IMR-90 (cell line): ENCODE measurements around the gene TMEM131L. TPM values are rescaled to one million over a fixed set of nuclear protein-coding genes. Genes with fewer than 3 reads are reported as not detected.

Experiments
- ATAC-seq: fragments of 200-7000 bp; cut with Tn5 transposase; 2 replicates; pipeline ENCODE4 v1.9.1; 2020; ENCODE audit warnings: low read depth, mild to moderate bottlenecking, moderate library complexity
- BruUV-seq: library from RNA; stranded (reverse); fragments of 400-500 nt; replicated peaks from 2 replicates; lab custom pipeline; 2021; lab: Mats Ljungman, UMichigan
- CTCF ChIA-PET: fragments of 300-600 bp; formaldehyde crosslinking; extraction: SDS; loops from one replicate; lab custom pipeline; 2021; ENCODE audit warnings: antibody characterized with exemption; lab: Yijun Ruan, JAX
- POLR2A ChIA-PET: fragments of 300-600 bp; sonication (Branson Sonifier 250); formaldehyde crosslinking; loops from one replicate; lab custom pipeline; 2022; ENCODE audit warnings: antibody characterized with exemption; ENCODE audit not compliant: unreplicated experiment; lab: Charles Lee
- DNase-seq: peaks from one replicate; pipeline ENCODE4 v3.0.0; 2013
- H2AFZ ChIP-seq: replicated peaks from 2 replicates; pipeline ENCODE3; 2013; ENCODE audit warnings: low read length, mild to moderate bottlenecking; ENCODE audit not compliant: poor library complexity
- H2AK5ac ChIP-seq: 2 replicates; pipeline ENCODE4 v1.6.1; 2013; ENCODE audit warnings: low read depth, low read length, inconsistent platforms
- H2AK9ac ChIP-seq: replicated peaks from 2 replicates; pipeline ENCODE3; 2013; ENCODE audit warnings: mild to moderate bottlenecking, low read depth, low read length, moderate library complexity; ENCODE audit not compliant: poor library complexity
- H2BK120ac ChIP-seq: 2 replicates; pipeline ENCODE4 v1.6.1; 2013; ENCODE audit warnings: low read depth, low read length, inconsistent platforms
- H2BK15ac ChIP-seq: 3 replicates; pipeline ENCODE4 v1.6.1; 2013; ENCODE audit warnings: low read depth, low read length, inconsistent platforms
- H2BK20ac ChIP-seq: 2 replicates; pipeline ENCODE4 v1.6.1; 2013; ENCODE audit warnings: low read depth, mild to moderate bottlenecking, inconsistent platforms, low read length, moderate library complexity
- H2BK5ac ChIP-seq: 2 replicates; pipeline ENCODE4 v1.6.1; 2013; ENCODE audit warnings: mild to moderate bottlenecking, low read depth, low read length, inconsistent platforms; ENCODE audit not compliant: poor library complexity, severe bottlenecking
- H3K14ac ChIP-seq: replicated peaks from 2 replicates; pipeline ENCODE4 v1.6.1; 2013; ENCODE audit warnings: low read depth, low read length, inconsistent platforms
- H3K18ac ChIP-seq: 2 replicates; pipeline ENCODE4 v1.6.1; 2013; ENCODE audit warnings: low read depth, low read length, control low read depth
- H3K23ac ChIP-seq: 2 replicates; pipeline ENCODE4 v1.6.1; 2013; ENCODE audit warnings: low read depth, low read length, inconsistent platforms
- H3K27ac ChIP-seq: 2 replicates; pipeline ENCODE4 v1.5.1; 2013; ENCODE audit warnings: mild to moderate bottlenecking, control low read depth, low read length; ENCODE audit not compliant: insufficient read depth
- H3K27me3 ChIP-seq: 2 replicates; pipeline ENCODE4 v1.6.1; 2013; ENCODE audit warnings: low read length; ENCODE audit not compliant: control insufficient read depth, insufficient read depth
- H3K36me3 ChIP-seq: 2 replicates; pipeline ENCODE4 v1.6.1; 2013; ENCODE audit warnings: low read length, mixed read lengths; ENCODE audit not compliant: control insufficient read depth, insufficient read depth
- H3K4ac ChIP-seq: 2 replicates; pipeline ENCODE4 v1.6.1; 2013; ENCODE audit warnings: low read depth, low read length, inconsistent platforms
- H3K4me1 ChIP-seq: 2 replicates; pipeline ENCODE4 v1.6.1; 2013; ENCODE audit warnings: low read length, mixed read lengths; ENCODE audit not compliant: control insufficient read depth, insufficient read depth
- H3K4me2 ChIP-seq: 2 replicates; pipeline ENCODE4 v1.6.1; 2013; ENCODE audit warnings: low read depth, mild to moderate bottlenecking, control low read depth, low read length, moderate library complexity
- H3K4me3 ChIP-seq: 2 replicates; pipeline ENCODE4 v1.5.1; 2013; ENCODE audit warnings: low read depth, mild to moderate bottlenecking, control low read depth, low read length, moderate library complexity; ENCODE audit not compliant: insufficient read depth
- H3K56ac ChIP-seq: 2 replicates; pipeline ENCODE4 v1.6.1; 2013; ENCODE audit warnings: low read length, inconsistent platforms; ENCODE audit not compliant: insufficient read depth; ENCODE audit errors: extremely low read depth
- H3K79me1 ChIP-seq, 2 experiments: 2 replicates each; pipeline ENCODE4 v1.6.1; 2013; ENCODE audit warnings: low read length in 2 of 2, inconsistent platforms in 1 of 2, low read depth in 1 of 2
- H3K9ac ChIP-seq: 2 replicates; pipeline ENCODE4 v1.6.1; 2013; ENCODE audit warnings: low read depth, low read length, control low read depth
- H3K9me1 ChIP-seq: 2 replicates; pipeline ENCODE4 v1.6.1; 2013; ENCODE audit warnings: low read length, inconsistent platforms; ENCODE audit not compliant: insufficient read depth
- H3K9me3 ChIP-seq: 2 replicates; pipeline ENCODE4 v1.6.1; 2013; ENCODE audit warnings: low read length; ENCODE audit not compliant: control insufficient read depth, insufficient read depth
- H4K20me1 ChIP-seq: 2 replicates; pipeline ENCODE4 v1.6.1; 2013; ENCODE audit warnings: low read length, inconsistent platforms; ENCODE audit not compliant: insufficient read depth
- H4K5ac ChIP-seq: 2 replicates; pipeline ENCODE4 v1.6.1; 2013; ENCODE audit warnings: mild to moderate bottlenecking, low read depth, low read length, control low read depth
- H4K8ac ChIP-seq, 2 experiments: 2 replicates each; pipeline ENCODE4 v1.6.1; 2013; ENCODE audit warnings: low read depth in 2 of 2, low read length in 2 of 2, control low read depth in 1 of 2, inconsistent platforms in 1 of 2
- H4K91ac ChIP-seq: 2 replicates; pipeline ENCODE4 v1.6.1; 2013; ENCODE audit warnings: low read depth, low read length, inconsistent platforms; ENCODE audit not compliant: insufficient read depth
- CHD1 ChIP-seq: IDR thresholded peaks from 2 replicates; pipeline ENCODE4 v1.6.1; 2012; ENCODE audit warnings: low read depth, low read length, improper control_type of control experiment
- MAFK ChIP-seq: IDR thresholded peaks from 2 replicates; pipeline ENCODE4 v1.6.1; 2012; ENCODE audit warnings: low read depth, low read length, improper control_type of control experiment
- MXI1 ChIP-seq: IDR thresholded peaks from 2 replicates; pipeline ENCODE4 v1.6.1; 2012; ENCODE audit warnings: low read depth, mild to moderate bottlenecking, low read length, moderate library complexity, borderline replicate concordance
- NFE2L2 ChIP-seq: fragments of 150-350 bp; IDR thresholded peaks from 2 replicates; pipeline ENCODE4 v1.6.1; 2016; ENCODE audit warnings: low read depth, mild to moderate bottlenecking, low read length
- POLR2A ChIP-seq: IDR thresholded peaks from 2 replicates; pipeline ENCODE4 v1.6.1; 2012; ENCODE audit warnings: mild to moderate bottlenecking, low read depth, low read length
- WGBS, 2 experiments: methylation state at CpG; one replicate each; pipeline versions ENCODE4 v1.1.5 to v1.1.7; 2013; ENCODE audit warnings: missing lambda C conversion rate in 2 of 2; ENCODE audit not compliant: insufficient read length in 1 of 2; ENCODE audit errors: extremely low coverage in 2 of 2; 5-methylcytosine and 5-hydroxymethylcytosine counted together
- dilution Hi-C: fragments of 300-500 bp; cut with HindIII; formaldehyde crosslinking; loops from one replicate; pipeline ENCODE4 v1.14.3; 2018; ENCODE audit warnings: low sequenced_read_pairs; ENCODE audit not compliant: unreplicated experiment
- in situ Hi-C: fragments of 300-500 bp; cut with MboI; formaldehyde crosslinking; loops from 3 replicates; pipeline ENCODE4 v1.14.3; 2019; ENCODE audit warnings: low sequenced_read_pairs, inconsistent platforms, mixed read lengths
- intact Hi-C: fragments of 100-400 bp; cut with micrococcal nuclease; formaldehyde crosslinking; loops from 2 replicates; pipeline ENCODE4 v1.10.0; 2022
- polyA plus RNA-seq, 3 experiments: library from polyadenylated mRNA; depleted of rRNA; stranded (reverse); fragments of >200 nt; gene quantifications; 2 replicates each; pipeline ENCODE4 v1.2.3, GENCODE V29; 2012; ENCODE audit warnings: low replicate concordance in 1 of 3
- total RNA-seq: library from RNA; depleted of rRNA; stranded (reverse); fragments of >200 nt; gene quantifications from 2 replicates; pipeline ENCODE4 v1.2.3, GENCODE V29; 2012
- TF ChIP-seq, protein P1 (sequence below): conservative IDR thresholded peaks from 2 replicates; pipeline ENCODE4 v1.5.1; 2012; ENCODE audit warnings: mild to moderate bottlenecking, low read depth, low read length, improper control_type of control experiment
- TF ChIP-seq, protein P2 (sequence below): fragments of 150-350 bp; IDR thresholded peaks from 2 replicates; pipeline ENCODE4 v1.6.1; 2017; ENCODE audit warnings: mild to moderate bottlenecking, antibody characterized with exemption, low read length, low read depth

The TMEM131L gene
- total and polyA plus RNA-seq, 2 of the 4 experiments (the other 2 are of a cell fraction) = 8.4 to 23.8 TPM

DNA sequence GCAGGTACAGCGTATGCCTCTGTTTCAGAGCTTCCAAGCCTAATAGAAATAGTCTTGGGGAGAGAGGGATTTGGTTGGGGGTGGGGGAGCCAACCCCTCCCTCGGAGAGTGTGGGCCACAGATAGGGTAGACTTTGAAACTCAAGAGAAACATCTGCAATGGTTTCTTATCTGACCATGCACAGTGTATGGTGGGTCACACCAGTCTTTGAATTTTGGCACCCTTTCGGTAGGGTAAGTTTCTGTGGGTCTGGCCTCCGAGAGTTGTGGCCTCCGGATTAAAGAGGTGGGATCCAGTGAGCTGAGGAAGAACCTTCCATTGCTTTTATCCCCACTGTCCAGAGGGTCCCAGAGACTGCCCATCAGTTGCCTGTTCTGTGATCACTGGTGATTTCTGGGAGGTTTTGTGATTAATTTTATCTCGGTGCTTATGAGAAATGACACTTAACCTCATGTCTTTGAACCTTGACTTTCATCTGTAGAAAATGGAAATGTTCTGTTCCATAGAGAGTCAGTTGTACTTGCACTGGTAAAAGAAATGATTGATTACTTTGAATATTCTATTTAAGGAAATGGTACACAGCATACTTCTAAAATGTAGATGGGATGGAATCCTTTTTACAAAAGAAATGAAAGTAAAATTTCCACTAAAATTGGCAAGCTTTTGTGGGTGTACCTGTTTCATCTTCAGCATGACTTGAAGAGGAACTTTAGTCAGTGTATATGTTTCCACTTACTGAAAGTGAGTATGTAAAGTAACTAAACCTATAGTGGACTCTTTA is 62.7 kb downstream of the TMEM131L start:
- Histone ChIP-seq H3K27me3 (no peaks in the 10 kb centered on the region), H3K36me3 (no peaks in the 10 kb centered on the region), H2BK15ac (no peak overlapping the region), H2BK5ac (no peak overlapping the region), H2AK5ac (no peak overlapping the region), H4K20me1 (no peaks in the 10 kb centered on the region), H3K23ac (no peak overlapping the region), H3K9me3 (no peaks in the 10 kb centered on the region), H3K14ac (no peak overlapping the region), H2AFZ (no peak overlapping the region), H4K91ac (no peak overlapping the region), H2BK20ac (no peak overlapping the region), H3K4me1 (peaks cover 3% of the 10 kb centered on the region), H4K8ac (no peak overlapping the region), H3K27ac (no peak overlapping the region), H3K56ac (no peak overlapping the region), H2BK120ac (no peak overlapping the region), H3K18ac (no peak overlapping the region), H2AK9ac (no peak overlapping the region), H3K79me1 (peaks cover 6 to 13% of the 10 kb centered on the region in 2 experiments; a peak in 2 of 4 replicates), H3K9ac (no peak overlapping the region), H3K4ac (no peak overlapping the region), H3K4me3 (no peak overlapping the region), H4K5ac (no peak overlapping the region), H3K9me1 (no peaks in the 10 kb centered on the region), H3K4me2 (no peak overlapping the region)
- in situ Hi-C loops = no loop called here
- no TSS peak for BruUV-seq
- intact Hi-C loops = no loop called here
- no CpG with 5 or more reads among the region's 6 CpGs for WGBS, 2 experiments
- TF ChIP-seq, protein P1, sequence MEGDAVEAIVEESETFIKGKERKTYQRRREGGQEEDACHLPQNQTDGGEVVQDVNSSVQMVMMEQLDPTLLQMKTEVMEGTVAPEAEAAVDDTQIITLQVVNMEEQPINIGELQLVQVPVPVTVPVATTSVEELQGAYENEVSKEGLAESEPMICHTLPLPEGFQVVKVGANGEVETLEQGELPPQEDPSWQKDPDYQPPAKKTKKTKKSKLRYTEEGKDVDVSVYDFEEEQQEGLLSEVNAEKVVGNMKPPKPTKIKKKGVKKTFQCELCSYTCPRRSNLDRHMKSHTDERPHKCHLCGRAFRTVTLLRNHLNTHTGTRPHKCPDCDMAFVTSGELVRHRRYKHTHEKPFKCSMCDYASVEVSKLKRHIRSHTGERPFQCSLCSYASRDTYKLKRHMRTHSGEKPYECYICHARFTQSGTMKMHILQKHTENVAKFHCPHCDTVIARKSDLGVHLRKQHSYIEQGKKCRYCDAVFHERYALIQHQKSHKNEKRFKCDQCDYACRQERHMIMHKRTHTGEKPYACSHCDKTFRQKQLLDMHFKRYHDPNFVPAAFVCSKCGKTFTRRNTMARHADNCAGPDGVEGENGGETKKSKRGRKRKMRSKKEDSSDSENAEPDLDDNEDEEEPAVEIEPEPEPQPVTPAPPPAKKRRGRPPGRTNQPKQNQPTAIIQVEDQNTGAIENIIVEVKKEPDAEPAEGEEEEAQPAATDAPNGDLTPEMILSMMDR = no peak
- TF ChIP-seq, protein P2, sequence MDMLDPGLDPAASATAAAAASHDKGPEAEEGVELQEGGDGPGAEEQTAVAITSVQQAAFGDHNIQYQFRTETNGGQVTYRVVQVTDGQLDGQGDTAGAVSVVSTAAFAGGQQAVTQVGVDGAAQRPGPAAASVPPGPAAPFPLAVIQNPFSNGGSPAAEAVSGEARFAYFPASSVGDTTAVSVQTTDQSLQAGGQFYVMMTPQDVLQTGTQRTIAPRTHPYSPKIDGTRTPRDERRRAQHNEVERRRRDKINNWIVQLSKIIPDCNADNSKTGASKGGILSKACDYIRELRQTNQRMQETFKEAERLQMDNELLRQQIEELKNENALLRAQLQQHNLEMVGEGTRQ = no peak
- TF ChIP-seq CHD1 = no peak
- TF ChIP-seq NFE2L2 = no peak
- no peak for TF ChIP-seq POLR2A
- TF ChIP-seq MXI1 = no peak
- no peak for TF ChIP-seq MAFK
- dilution Hi-C loops = no loop called here
- POLR2A ChIA-PET = no interaction called here
- ATAC-seq = no peak
- no peak for DNase-seq
- CTCF ChIA-PET = no interaction called here
